HepG2 (cell line): ENCODE data around the gene AP4S1. TPM values are rescaled to one million over a fixed set of nuclear protein-coding genes. Genes with fewer than 3 reads are reported as not detected.

Experiments used
- ATAC-seq: fragments of 200-7000 bp; cut with Tn5 transposase; 3 replicates; pipeline ENCODE4 v1.9.1; 2020; ENCODE audit warnings: mild to moderate bottlenecking, moderate library complexity
- BruUV-seq: library from RNA; stranded (reverse); fragments of 400-500 nt; replicated peaks from 2 replicates; lab custom pipeline; 2021; lab: Mats Ljungman, UMichigan
- CTCF ChIA-PET: fragments of 300-600 bp; formaldehyde crosslinking; extraction: SDS; loops from one replicate; lab custom pipeline; 2021; ENCODE audit warnings: low total read pairs, inconsistent platforms, low intra/inter-chr PET ratio; lab: Yijun Ruan, JAX
- POLR2A ChIA-PET: fragments of 350-600 bp; sonication (Branson Sonifier 250); formaldehyde crosslinking; loops from one replicate; lab custom pipeline; 2020; ENCODE audit warnings: antibody characterized with exemption, inconsistent platforms; lab: Yijun Ruan, JAX
- DNase-seq: peaks from one replicate; pipeline ENCODE4 v3.0.0-alpha.2; 2015; ENCODE audit warnings: low spot score
- FAIRE-seq: peaks from 3 replicates; lab custom pipeline; 2011; peaks lifted over from hg19 to GRCh38; lab: Jason Lieb, UNC
- H2AFZ ChIP-seq: one replicate; pipeline ENCODE4 v1.6.1; 2011; ENCODE audit warnings: low read length, inconsistent platforms
- H3K27ac ChIP-seq: fragments of 300-600 bp; 3 replicates; pipeline ENCODE4 v1.8.0; 2011; ENCODE audit warnings: mixed run types, mild to moderate bottlenecking, mixed read lengths, low read length, inconsistent platforms; ENCODE audit not compliant: insufficient read depth; ENCODE audit errors: extremely low read length
- H3K27me3 ChIP-seq, 2 experiments: fragments of 200-600 bp in 1 of 2; 2 replicates in 1 of 2; 3 replicates in 1 of 2; pipeline versions ENCODE4 v1.6.0 to v1.8.0; 2011; ENCODE audit warnings: low read length in 2 of 2, mild to moderate bottlenecking in 2 of 2, moderate library complexity in 2 of 2, inconsistent platforms in 1 of 2; ENCODE audit not compliant: insufficient read depth in 2 of 2, control insufficient read depth in 1 of 2
- H3K36me3 ChIP-seq, 2 experiments: fragments of 200-600 bp in 1 of 2; replicated peaks in 1 of 2; 2 replicates in 1 of 2; 3 replicates in 1 of 2; pipeline versions ENCODE4 v1.5.1 to v1.8.0; 2011; ENCODE audit warnings: low read length in 2 of 2, inconsistent platforms in 1 of 2; ENCODE audit not compliant: insufficient read depth in 2 of 2, control insufficient read depth in 1 of 2
- H3K4me1 ChIP-seq: 2 replicates; pipeline ENCODE4 v1.5.1; 2012; ENCODE audit warnings: low read length, inconsistent platforms; ENCODE audit not compliant: insufficient read depth
- H3K4me2 ChIP-seq: 2 replicates; pipeline ENCODE4 v1.6.0; 2011; ENCODE audit warnings: low read depth, low read length, inconsistent platforms
- H3K4me3 ChIP-seq, 3 experiments: fragments of 200-600 bp in 1 of 3; sonication (generic), shearing (Covaris generic) in 1 of 3; replicated peaks in 1 of 3; 2 replicates each; pipeline ENCODE4 v1.5.1; 2011 to 2016; ENCODE audit warnings: low read length in 3 of 3, inconsistent platforms in 2 of 3, low read depth in 2 of 3, mild to moderate bottlenecking in 2 of 3, control low read depth in 1 of 3, mixed read lengths in 1 of 3; ENCODE audit not compliant: insufficient read depth in 1 of 3
- H3K79me2 ChIP-seq: one replicate; pipeline ENCODE4 v1.6.1; 2011; ENCODE audit warnings: low read length, inconsistent platforms; ENCODE audit not compliant: insufficient read depth
- H3K9ac ChIP-seq: 2 replicates; pipeline ENCODE4 v1.6.0; 2011; ENCODE audit warnings: mild to moderate bottlenecking, low read depth, low read length, inconsistent platforms; ENCODE audit not compliant: insufficient read depth
- H3K9me3 ChIP-seq: 2 replicates; pipeline ENCODE4 v1.5.1; 2012; ENCODE audit warnings: mild to moderate bottlenecking, low read length
- H4K20me1 ChIP-seq: 2 replicates; pipeline ENCODE4 v1.6.0; 2011; ENCODE audit warnings: inconsistent platforms, mild to moderate bottlenecking, low read length, moderate library complexity; ENCODE audit not compliant: insufficient read depth
- AHDC1 ChIP-seq: sonication (generic); formaldehyde crosslinking; IDR thresholded peaks from 2 replicates; pipeline ENCODE4 v1.5.1; 2020; ENCODE audit warnings: mild to moderate bottlenecking, missing genetic modification reagents, borderline replicate concordance
- ATF2 ChIP-seq: sonication (generic); formaldehyde crosslinking; IDR thresholded peaks from 2 replicates; pipeline ENCODE4 v1.4.0; 2020; ENCODE audit warnings: missing genetic modification reagents
- HDAC2 ChIP-seq: sonication (generic); formaldehyde crosslinking; IDR thresholded peaks from 2 replicates; pipeline ENCODE4 v1.4.0; 2020; ENCODE audit warnings: missing genetic modification reagents
- NR2F2 ChIP-seq: IDR thresholded peaks from 2 replicates; pipeline ENCODE4 v1.6.1; 2012; ENCODE audit warnings: low read depth, inconsistent platforms, borderline replicate concordance
- POLR2G ChIP-seq: fragments of 200-400 bp; formaldehyde crosslinking; IDR thresholded peaks from 2 replicates; pipeline ENCODE4 v1.6.1; 2018; ENCODE audit warnings: mild to moderate bottlenecking, low read depth, low read length, moderate library complexity
- PTBP1 ChIP-seq: fragments of 200-400 bp; formaldehyde crosslinking; IDR thresholded peaks from 2 replicates; pipeline ENCODE4 v1.6.1; 2018; ENCODE audit warnings: low read length, low read depth; ENCODE audit not compliant: poor library complexity, severe bottlenecking
- RBM22 ChIP-seq: fragments of 200-400 bp; formaldehyde crosslinking; optimal IDR thresholded peaks from 2 replicates; pipeline ENCODE3; 2017; ENCODE audit warnings: mild to moderate bottlenecking, low read length, moderate library complexity
- RFX1 ChIP-seq: fragments of 450-650 bp; IDR thresholded peaks from 2 replicates; pipeline ENCODE4 v1.6.1; 2017
- UBTF ChIP-seq: sonication (generic); formaldehyde crosslinking; IDR thresholded peaks from 2 replicates; pipeline ENCODE4 v1.4.0; 2020; ENCODE audit warnings: mild to moderate bottlenecking, missing genetic modification reagents
- ZMYM3 ChIP-seq: sonication (generic); formaldehyde crosslinking; IDR thresholded peaks from 2 replicates; pipeline ENCODE4 v1.5.1; 2020; ENCODE audit warnings: mild to moderate bottlenecking, missing genetic modification reagents
- ZNF276 ChIP-seq: sonication (generic); formaldehyde crosslinking; IDR thresholded peaks from 2 replicates; pipeline ENCODE4 v1.4.0; 2020; ENCODE audit warnings: mild to moderate bottlenecking, low read depth, missing genetic modification reagents
- ZNF546 ChIP-seq: sonication (generic); formaldehyde crosslinking; conservative IDR thresholded peaks from 2 replicates; pipeline ENCODE4 v1.8.1; 2023; ENCODE audit warnings: mild to moderate bottlenecking, missing genetic modification reagents
- ZNF839 ChIP-seq: sonication (generic); formaldehyde crosslinking; IDR thresholded peaks from 2 replicates; pipeline ENCODE4 v1.4.0; 2020; ENCODE audit warnings: missing genetic modification reagents, mild to moderate bottlenecking, borderline replicate concordance
- whole genome bisulfite sequencing: methylation state at CpG from one replicate; pipeline ENCODE4 v1.1.6; 2017; ENCODE audit warnings: low lambda C conversion rate; 5-methylcytosine and 5-hydroxymethylcytosine counted together
- in situ Hi-C: cut with HindIII; loops from 2 replicates; pipeline ENCODE4 v1.10.0; 2017; ENCODE audit warnings: low pct_unique_long_range_greater_than_20kb; ENCODE audit not compliant: extremely low pct_ligation_motif_present
- intact Hi-C: fragments of 100-400 bp; cut with micrococcal nuclease; formaldehyde crosslinking; loops from one replicate; pipeline ENCODE4 v1.10.0; 2022; ENCODE audit not compliant: unreplicated experiment
- polyA plus RNA-seq, 8 experiments: library from polyadenylated mRNA; depleted of rRNA in 3 of 8; stranded (reverse) in 7 of 8; unstranded in 1 of 8; fragments of >200 nt; fragmentation: Illumina TruSeq in 4 of 8; extraction: Trizol in 4 of 8; gene quantifications; 2 replicates each; pipeline versions ENCODE4 v1.2.1 to v1.2.3, GENCODE V29; 2011 to 2016; ENCODE audit warnings: low read depth in 4 of 8, missing spikeins in 1 of 8, mixed read lengths in 1 of 8; ENCODE audit not compliant: insufficient read depth in 1 of 8
- total RNA-seq, 5 experiments: library from RNA; depleted of rRNA; stranded (reverse); fragments of >200 nt; fragmentation: Illumina TruSeq; extraction: Trizol; gene quantifications; 2 replicates each; pipeline ENCODE4 v1.2.3, GENCODE V29; 2016; ENCODE audit warnings: low read depth in 1 of 5

AP4S1 gene
- total and polyA plus RNA-seq, 2 of the 13 experiments (the other 11 are each of a cell fraction or from before 2014, with no cell fraction given), result 3.9 to 21.1 TPM

- DNase-seq (no peak), FAIRE-seq (no peak), ATAC-seq (peak; percentile 19)
- Histone ChIP-seq H3K9me3 (no peaks in the 10 kb centered on the region), H3K79me2 (peaks cover 96% of the 10 kb centered on the region), H4K20me1 (peaks cover 77% of the 10 kb centered on the region), H3K4me3 (no peak overlapping the region), H3K36me3 (peaks cover 21 to 47% of the 10 kb centered on the region in 2 experiments), H2AFZ (no peak overlapping the region), H3K27me3 (no peaks in the 10 kb centered on the region), H3K4me2 (no peak overlapping the region), H3K27ac (no peak overlapping the region), H3K4me1 (peaks cover 70% of the 10 kb centered on the region), H3K9ac (no peak overlapping the region)
- POLR2A ChIA-PET, result interaction anchor here (1.0 to 1.7 kb wide), 7 partner anchors 8 to 72 kb away, joined by 3 to 17 read pairs (median 5); partner anchors contain the start of gene STRN3
- in situ Hi-C loops (no loop called here), intact Hi-C loops (no loop called here)
- BruUV-seq, result no TSS peak
- WGBS, result 95% methylated on average over 6 of the region's 6 CpGs
- CTCF ChIA-PET, result no interaction called here
- TF ChIP-seq ATF2 (CRISPR knock-in tag) (no peak), ZNF839 (CRISPR knock-in tag) (no peak), HDAC2 (0 out of 2 replicates have a peak, but pooled peaks have one; percentile 4), POLR2G (peak; percentile 47; the same call in 1 of the 2 replicates), RBM22 (peak; percentile 94), PTBP1 (no peak), NR2F2 (no peak), AHDC1 (CRISPR knock-in tag) (no peak), ZNF276 (CRISPR knock-in tag) (no peak), RFX1 (peak; percentile 75), ZMYM3 (0 out of 2 replicates have a peak, but pooled peaks have one; percentile 16), ZNF546 (no peak), UBTF (CRISPR knock-in tag) (no peak)
These were observed 7.3 kb upstream of the AP4S1 start for GRCh38 chr14:31018057-31018645.
